Measurements from ENCODE around the gene MYL4.
"Not testable (repeated sequence)": the region's sequence is repeated elsewhere in the genome, so short reads cannot be mapped to it uniquely, and the experiment has no call there.

Gene MYL4

DNA sequence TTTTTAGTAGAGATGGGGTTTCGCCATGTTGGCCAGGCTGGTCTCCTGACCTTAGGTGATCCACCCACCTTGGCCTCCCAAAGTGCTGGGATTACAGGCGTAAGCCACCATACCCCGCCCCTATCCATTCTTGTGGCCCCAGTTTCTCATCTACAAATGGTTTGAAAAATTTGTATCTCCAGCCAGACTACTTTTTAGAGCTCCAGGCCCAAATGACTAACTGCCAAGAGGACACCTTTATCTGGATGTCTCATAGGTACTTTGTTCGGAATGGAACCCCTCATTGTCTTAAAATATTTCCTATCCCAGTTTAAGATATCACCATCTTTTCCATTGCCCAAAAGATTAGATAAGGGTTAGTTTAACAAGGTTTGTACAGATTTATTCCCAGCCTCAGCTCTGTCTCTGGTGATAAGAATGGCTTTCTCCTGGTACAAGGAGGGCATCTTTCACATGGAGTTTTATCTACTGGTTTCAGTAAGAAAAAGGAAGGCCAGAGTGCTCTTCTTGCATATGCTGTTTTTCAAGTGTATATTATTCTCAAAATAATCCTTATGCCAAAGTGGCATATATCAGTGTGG, 15.1 kb upstream of the MYL4 start:
- DNase-seq (ENCODE audit: low spot score): no peak

DNA sequence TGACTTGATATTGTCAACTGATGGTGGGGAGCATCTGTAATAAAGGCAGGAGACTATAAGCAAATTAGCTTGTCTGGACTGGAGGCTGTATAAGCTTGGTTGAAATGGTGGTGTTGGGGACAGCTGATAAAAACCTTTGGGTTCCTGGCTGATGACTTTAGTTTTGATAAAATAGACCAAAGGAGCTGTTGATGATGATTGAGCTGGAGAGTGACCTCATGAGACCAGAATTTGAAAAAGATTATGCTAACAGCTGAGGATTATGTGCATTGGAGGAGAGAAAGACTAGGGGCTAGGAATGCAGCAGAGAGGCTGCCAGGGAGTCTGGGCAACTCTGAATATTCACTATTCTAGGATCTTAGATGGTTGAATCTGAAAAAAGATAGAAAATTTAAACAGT, 11.3 kb upstream of the MYL4 start:
- no peak for DNase-seq (ENCODE audit: low spot score)

DNA sequence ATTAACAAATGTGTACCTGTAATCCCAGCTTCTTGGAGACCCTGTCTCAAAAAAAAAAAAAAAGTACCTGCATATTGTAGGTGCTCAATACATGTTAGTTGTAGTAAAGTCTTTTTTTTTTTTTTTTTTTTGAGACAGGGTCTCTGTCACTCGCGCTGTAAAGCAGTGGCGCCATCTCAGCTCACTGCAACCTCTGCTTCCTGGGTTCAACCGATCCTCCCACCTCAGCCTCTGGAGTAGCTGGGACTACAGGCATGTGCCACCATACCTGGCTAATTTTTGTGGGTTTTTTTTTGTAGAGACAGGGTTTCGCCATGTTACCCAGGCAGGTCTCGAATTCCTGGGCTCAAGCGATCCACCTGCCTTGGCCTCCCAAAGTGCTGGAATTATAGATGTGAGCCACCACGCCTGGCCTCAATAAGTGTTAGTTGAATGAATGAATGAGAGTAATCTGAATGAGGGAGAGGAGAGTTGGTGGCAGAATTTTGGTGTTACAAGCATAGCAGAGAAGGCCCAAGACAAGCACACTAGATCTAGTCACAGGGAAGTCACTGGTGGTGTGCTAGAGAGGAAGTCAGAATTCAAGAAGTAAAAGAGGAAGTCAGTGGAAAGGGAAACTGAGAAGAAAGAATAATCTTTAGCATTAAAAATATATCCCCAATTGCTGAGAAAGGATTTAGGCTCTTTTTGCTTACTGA, 9.4 kb upstream of the MYL4 start:
- DNase-seq (ENCODE audit: low spot score): no peak

- no peak for DNase-seq (ENCODE audit: low spot score)
Observed at GRCh38 chr17:47200325-47200664, 8.9 kb upstream of the MYL4 start.

DNA sequence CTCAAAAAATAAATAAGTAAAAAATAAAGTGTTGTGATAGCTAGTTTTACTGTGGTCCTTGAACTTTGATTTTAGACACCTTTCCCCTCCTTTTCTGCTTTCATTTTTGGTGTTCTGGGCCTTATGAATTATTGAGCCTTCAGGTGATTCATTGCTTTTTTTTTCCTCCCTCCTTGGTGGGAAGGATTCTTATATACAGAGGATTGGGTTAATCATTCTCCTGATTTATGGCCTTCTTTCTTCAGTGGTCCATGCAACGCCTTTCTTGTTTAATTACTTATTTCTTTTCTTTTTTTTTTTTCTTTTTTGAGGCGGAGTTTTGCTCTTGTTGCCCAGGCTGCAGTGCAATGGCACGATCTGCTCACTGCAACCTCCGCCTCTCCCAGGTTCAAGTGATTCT, 8.0 kb upstream of the MYL4 start:
- DNase-seq (ENCODE audit: low spot score): no peak

DNA sequence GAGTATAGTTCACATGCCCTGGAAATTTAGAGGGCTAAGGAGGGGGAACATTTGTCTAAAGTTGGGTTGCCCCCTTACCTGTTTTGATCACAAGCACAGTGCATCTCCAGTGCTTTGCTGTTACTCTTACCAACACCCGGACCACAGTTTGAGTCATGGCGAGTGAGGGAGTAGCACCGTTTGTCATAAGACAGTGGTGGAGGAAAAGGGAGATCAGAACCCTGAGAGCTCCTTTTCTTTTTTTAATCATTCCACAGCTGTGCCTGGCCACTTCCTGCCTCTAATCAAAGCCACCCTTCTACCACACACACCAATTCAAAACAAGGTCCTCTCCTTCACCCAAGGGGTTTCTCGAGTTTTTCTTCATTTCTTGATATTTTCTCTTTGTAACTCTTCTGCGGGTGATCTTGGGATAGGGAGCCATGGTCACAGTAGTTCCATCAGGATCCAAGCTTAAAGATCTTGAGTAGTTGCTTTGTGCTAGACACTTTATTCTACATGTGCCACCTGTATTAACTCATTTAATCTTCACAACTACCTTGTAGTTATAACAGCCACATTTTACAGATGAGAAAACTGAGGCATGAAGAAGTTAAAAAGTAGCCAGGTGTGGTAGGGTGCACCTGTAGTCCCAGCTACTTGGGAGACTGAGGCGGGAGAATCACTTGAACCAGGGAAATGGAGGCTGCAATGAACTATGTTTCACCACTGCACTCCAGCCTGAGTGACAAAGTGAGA, 5.0 kb upstream of the MYL4 start:
- no peak for DNase-seq (ENCODE audit: low spot score)

GRCh38 chr17:47204722-47205418, 4.3 kb upstream of the MYL4 start:
- no peak for DNase-seq (ENCODE audit: low spot score)

GRCh38 chr17:47205419-47205963, 3.7 kb upstream of the MYL4 start:
- no peak for DNase-seq (ENCODE audit: low spot score)

GRCh38 chr17:47207143-47208067, 1.7 kb upstream of the MYL4 start:
- DNase-seq (ENCODE audit: low spot score): no peak

- no peak for DNase-seq (ENCODE audit: low spot score)
Observed at GRCh38 chr17:47209499-47209898, 351 bp downstream of the MYL4 start.

DNA sequence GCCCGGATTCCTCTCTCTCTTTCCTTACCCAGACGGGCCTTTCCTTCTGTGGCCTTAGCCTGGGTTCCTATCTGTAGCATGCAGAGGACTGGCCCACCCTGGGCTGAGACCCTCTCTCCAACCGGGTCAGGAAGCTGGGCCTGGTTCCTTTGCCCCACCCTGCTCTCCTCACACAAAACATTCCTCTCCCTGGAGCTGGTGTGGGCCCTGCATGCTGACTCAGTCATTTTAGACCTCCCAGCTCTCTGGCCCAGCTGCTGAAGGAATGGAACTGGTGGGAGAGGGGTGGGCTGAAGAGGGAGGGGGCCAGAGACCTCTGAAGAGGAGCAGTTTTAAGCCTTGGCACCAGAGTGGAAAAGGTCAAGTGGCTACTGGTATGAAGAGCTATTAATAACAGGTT, 957 bp downstream of the MYL4 start:
- DNase-seq (ENCODE audit: low spot score): no peak

GRCh38 chr17:47210779-47211178, 1.6 kb downstream of the MYL4 start:
- no peak for DNase-seq (ENCODE audit: low spot score)

DNA sequence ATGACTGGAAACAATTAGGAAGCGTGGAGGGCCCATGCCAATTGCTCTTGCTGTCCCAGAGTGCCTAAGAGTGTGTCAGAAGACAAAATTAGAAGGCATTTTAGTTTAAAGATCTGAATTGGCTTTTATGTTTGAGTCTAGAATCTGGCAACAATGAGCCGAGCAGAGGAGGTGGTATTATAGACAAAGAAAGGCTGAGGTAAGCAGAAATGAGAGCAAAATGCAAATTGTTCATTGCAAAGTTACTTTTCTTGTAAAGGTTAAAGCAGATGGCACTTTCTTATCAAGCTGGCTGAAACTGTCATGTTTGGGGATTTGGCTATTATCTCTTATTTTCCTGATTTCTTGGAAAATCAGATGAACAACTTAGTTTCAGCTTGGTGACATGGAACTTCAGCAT, 3.3 kb downstream of the MYL4 start:
- no peak for DNase-seq (ENCODE audit: low spot score)

DNA sequence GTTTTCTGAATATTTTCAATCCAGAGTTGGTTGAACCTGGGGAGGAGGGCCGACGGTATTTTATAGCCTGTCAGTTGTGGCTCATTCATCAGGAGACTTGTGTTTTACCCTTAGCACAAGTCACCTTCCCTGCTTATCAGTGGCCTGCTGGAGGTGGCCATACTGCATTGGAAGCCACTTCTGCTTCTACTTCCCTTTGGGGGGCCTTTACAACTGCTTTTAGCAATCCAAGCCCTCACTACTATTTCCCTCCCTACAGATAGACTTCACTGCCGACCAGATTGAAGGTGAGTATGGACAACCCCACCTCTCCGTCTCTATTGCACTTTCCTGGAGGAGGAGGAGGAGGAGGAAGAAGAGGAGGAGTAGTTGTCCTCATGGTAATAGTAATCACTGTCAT, 4.4 kb downstream of the MYL4 start:
- DNase-seq (ENCODE audit: low spot score): no peak

- DNase-seq (ENCODE audit: low spot score): no peak
Observed at GRCh38 chr17:47214931-47215330, 5.8 kb downstream of the MYL4 start.

- not testable (repeated sequence) for DNase-seq (ENCODE audit: low spot score)
Observed at GRCh38 chr17:47216821-47217220, 7.7 kb downstream of the MYL4 start.

- not testable (repeated sequence) for DNase-seq (ENCODE audit: low spot score)
Observed at GRCh38 chr17:47217279-47217678, 8.1 kb downstream of the MYL4 start.

DNA sequence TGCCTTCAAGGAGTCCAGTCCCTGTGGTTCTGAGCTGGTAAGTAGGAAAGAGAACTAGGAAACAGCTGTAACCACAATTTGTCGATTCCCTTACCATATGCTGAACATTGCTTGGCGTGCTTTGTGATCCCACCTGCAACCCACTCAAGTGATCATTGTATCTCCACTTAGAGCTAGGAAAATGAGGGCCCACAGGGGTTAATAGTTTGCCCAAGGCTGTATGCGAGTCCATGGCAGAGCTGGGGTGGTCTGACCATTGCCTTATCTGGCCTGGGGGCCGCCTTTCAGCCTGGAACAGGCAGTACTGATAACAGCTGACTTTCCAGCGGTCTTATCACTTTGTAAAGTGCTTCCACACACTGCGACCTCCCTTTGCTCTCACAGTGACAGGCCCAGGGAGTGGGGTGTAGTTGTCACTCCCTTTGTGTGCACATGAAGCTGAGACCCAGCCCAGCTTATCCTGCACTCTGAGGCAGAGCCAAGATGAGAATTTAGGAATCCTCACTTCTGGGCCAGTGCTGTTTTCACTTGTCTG, 9.8 kb downstream of the MYL4 start:
- DNase-seq (ENCODE audit: low spot score): no peak

GRCh38 chr17:47219621-47220475, 10.7 kb downstream of the MYL4 start:
- DNase-seq (ENCODE audit: low spot score): no peak

DNA sequence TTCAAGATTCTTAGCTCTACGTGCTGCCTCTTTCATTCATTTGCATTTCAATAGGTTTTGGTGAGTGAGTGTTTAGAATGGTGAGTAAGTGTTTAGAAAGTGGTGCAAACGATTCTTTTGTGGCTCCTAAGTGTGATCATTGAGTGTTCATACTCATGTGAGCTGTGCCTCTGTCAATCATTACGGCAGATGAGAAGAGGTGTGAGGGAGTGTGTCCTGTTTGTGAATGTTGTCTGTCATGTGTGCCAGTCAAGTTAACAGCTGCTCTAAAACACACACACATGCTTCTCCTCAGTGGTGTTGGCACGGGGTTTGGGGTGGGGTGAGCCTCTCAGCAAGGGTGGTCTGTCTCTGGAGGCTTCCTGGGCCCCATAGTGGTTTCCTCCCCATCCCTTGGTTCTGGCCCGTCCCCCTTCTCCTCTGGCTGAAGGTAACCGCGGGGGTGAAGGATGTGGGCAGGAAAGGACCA, 11.4 kb downstream of the MYL4 start:
- no peak for DNase-seq (ENCODE audit: low spot score)
